Thyroid gland (tissue), 4 donors: ENCODE results near the gene ATP2C1. TPM values are rescaled to one million over a fixed set of nuclear protein-coding genes. Genes with fewer than 3 reads are reported as not detected.

ENCODE experiments used
- DNase-seq, 2 donors: peaks; one replicate each; pipeline ENCODE4 v3.0.0-alpha.2; 2019
- H3K27ac ChIP-seq, 3 donors: fragments of 200-600 bp; sonication (generic); 1 replicate in 2 of 3; 2 replicates in 1 of 3; pipeline ENCODE4 v1.5.1; 2016 to 2019; ENCODE audit warnings: mild to moderate bottlenecking in 1 of 3, moderate library complexity in 1 of 3
- H3K27me3 ChIP-seq: fragments of 200-600 bp; sonication (generic); one replicate; pipeline ENCODE4 v1.5.1; 2019
- H3K36me3 ChIP-seq, 2 donors: fragments of 200-600 bp; sonication (generic); one replicate each; pipeline ENCODE4 v1.5.1; 2016 to 2019
- H3K4me1 ChIP-seq, 2 donors: fragments of 200-600 bp; sonication (generic); one replicate each; pipeline ENCODE4 v1.5.1; 2017 to 2019
- H3K4me3 ChIP-seq, 3 donors: fragments of 200-600 bp; sonication (generic); replicated peaks in 1 of 3; 1 replicate in 2 of 3; 2 replicates in 1 of 3; pipeline ENCODE4 v1.5.1; 2016; ENCODE audit warnings: mild to moderate bottlenecking in 1 of 3
- H3K9me3 ChIP-seq: fragments of 200-600 bp; sonication (generic); one replicate; pipeline ENCODE4 v1.5.1; 2017
- POLR2A ChIP-seq, 2 donors: fragments of 450-650 bp; IDR thresholded peaks; one replicate each; pipeline ENCODE4 v1.6.1; 2017; ENCODE audit warnings: antibody characterized with exemption in 2 of 2, mild to moderate bottlenecking in 2 of 2, moderate library complexity in 1 of 2
- WGBS, 2 donors: methylation state at CpG; one replicate each; pipeline ENCODE4 v1.1.5; 2017; 5-methylcytosine and 5-hydroxymethylcytosine counted together
- intact Hi-C: fragments of 100-400 bp; cut with DNase I; formaldehyde crosslinking; loops from one replicate; pipeline ENCODE4 v1.15.1; 2023
- total RNA-seq, 4 donors: library from RNA; depleted of rRNA; stranded (reverse); fragments of >200 nt; gene quantifications; one replicate each; pipeline ENCODE4 v1.2.3, GENCODE V29; 2016
- TF ChIP-seq, protein P1 (sequence below), 6 experiments: fragments of 200-600 bp in 3 of 6; fragments of 450-650 bp in 3 of 6; sonication (generic) in 3 of 6; IDR thresholded peaks; one replicate each; pipeline ENCODE4 v1.5.1; 2016 to 2019; ENCODE audit warnings: antibody characterized with exemption in 6 of 6, mild to moderate bottlenecking in 2 of 6, inconsistent platforms in 1 of 6, moderate library complexity in 1 of 6

Gene ATP2C1
- total RNA-seq, 4 donors from 2014 or later: 58.9 to 89.2 (median 62.0) TPM

DNA sequence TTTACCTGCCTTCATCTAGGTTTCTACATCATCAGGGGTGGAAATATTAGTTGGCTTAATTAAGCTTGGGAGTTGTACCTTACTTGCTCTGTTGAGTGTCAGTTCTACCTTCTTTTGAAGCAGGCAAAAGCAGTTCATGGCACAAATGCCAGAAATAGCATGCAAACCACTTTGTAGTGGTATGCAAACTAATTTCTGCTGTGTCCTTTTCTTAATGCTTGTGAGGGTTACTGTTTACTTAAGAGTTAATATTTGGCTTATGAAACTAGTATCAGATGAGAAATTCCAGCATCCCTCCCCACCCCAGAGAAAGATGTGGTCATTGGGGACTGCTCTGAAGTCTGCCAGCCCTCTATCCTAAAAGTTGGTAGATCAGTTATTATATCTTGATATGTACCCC is 7.1 kb downstream of the ATP2C1 start:
- no peak for DNase-seq
- peaks cover 0 to 3% of the 10 kb centered on the region in 2 donors for H3K4me1 ChIP-seq

DNA sequence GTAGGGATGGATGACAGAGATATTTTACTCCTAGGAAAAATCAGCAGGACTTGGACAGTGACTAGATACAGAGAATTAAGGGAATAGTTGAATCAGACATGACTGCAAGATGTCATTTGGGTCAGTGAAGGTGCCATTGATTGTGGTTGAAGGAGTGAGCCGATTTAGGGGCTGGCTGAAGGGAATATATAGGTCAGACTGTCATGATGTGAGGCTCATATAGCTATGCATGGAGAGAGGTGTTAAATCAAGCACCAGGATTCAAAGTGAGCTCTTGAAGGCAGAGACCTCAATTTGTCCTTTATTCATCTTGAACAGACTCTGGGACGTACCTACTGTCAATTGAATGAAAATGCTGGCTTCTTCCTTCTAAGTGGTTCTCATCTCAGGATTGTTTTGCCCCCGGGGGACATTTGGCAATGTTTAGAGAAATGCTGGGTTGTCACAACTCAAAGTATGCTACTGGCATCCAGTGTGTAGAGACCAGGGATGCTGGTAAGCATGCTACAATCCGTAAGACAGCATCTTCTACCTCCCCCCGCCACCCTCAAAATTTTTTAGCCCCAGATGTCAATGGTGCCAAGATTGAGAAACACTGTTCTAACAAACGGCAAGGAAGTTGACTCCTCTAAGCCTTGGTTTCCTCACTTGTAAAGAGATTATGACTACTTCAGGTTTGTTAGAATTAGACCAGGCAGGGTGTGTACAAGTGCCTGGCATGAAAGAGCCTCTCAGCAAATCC is 7.8 kb downstream of the ATP2C1 start:
- TF ChIP-seq POLR2A (IDR thresholded peaks at IDR 0.05): no peak
- TF ChIP-seq, protein P1, sequence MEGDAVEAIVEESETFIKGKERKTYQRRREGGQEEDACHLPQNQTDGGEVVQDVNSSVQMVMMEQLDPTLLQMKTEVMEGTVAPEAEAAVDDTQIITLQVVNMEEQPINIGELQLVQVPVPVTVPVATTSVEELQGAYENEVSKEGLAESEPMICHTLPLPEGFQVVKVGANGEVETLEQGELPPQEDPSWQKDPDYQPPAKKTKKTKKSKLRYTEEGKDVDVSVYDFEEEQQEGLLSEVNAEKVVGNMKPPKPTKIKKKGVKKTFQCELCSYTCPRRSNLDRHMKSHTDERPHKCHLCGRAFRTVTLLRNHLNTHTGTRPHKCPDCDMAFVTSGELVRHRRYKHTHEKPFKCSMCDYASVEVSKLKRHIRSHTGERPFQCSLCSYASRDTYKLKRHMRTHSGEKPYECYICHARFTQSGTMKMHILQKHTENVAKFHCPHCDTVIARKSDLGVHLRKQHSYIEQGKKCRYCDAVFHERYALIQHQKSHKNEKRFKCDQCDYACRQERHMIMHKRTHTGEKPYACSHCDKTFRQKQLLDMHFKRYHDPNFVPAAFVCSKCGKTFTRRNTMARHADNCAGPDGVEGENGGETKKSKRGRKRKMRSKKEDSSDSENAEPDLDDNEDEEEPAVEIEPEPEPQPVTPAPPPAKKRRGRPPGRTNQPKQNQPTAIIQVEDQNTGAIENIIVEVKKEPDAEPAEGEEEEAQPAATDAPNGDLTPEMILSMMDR (IDR thresholded peaks at IDR 0.05): no peak
- H3K36me3 ChIP-seq: no peaks in the 10 kb centered on the region
- no peak for DNase-seq
- H3K27me3 ChIP-seq: no peaks in the 10 kb centered on the region
- H3K27ac ChIP-seq: no peak overlapping the region
- H3K9me3 ChIP-seq: no peaks in the 10 kb centered on the region
- intact Hi-C loops: no loop called here
- peaks cover 0 to 7% of the 10 kb centered on the region in 2 donors for H3K4me1 ChIP-seq
- 79 to 85% methylated on average over 6 of the region's 6 CpGs for WGBS, 2 donors
- H3K4me3 ChIP-seq: no peak overlapping the region

More for the DNA sequence above, 7.1 kb downstream of the ATP2C1 start:
- Histone ChIP-seq H3K4me3 (no peak overlapping the region), H3K27ac (no peak overlapping the region), H3K36me3 (no peaks in the 10 kb centered on the region), H3K9me3 (no peaks in the 10 kb centered on the region), H3K27me3 (no peaks in the 10 kb centered on the region)
- TF ChIP-seq POLR2A (IDR thresholded peaks at IDR 0.05): no peak
- TF ChIP-seq, protein P1 (IDR thresholded peaks at IDR 0.05): no peak
- intact Hi-C loops: no loop called here

DNA sequence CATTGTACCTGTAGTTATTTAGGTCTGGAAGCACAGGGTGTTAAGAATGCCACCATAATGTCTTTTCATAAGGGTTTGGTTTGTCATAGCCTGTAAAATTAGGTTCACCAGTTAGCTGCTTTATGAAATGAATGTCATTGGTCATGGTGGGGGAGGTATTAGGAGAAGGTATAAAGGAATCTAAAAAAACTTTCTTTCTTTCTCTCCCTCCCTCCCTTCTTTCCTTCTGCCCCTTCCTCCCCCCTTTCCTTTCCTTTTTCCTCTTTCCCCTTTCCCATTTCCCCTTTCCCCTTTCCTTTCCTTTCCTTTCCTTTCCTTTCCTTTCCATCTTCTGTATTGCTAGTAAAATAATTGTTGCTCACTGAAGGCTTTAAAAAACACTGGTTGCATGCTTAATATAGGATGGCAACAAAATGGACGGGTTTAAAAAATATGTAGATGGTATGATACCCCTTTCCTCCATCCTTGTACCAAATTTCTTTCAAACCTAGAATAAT is 9.6 kb downstream of the ATP2C1 start:
- Histone ChIP-seq H3K4me3 (no peak overlapping the region), H3K27ac (no peak overlapping the region), H3K4me1 (peaks cover 0 to 4% of the 10 kb centered on the region in 2 donors), H3K9me3 (no peaks in the 10 kb centered on the region), H3K36me3 (no peaks in the 10 kb centered on the region), H3K27me3 (no peaks in the 10 kb centered on the region)
- TF ChIP-seq, protein P1 (IDR thresholded peaks at IDR 0.05): no peak
- TF ChIP-seq POLR2A (IDR thresholded peaks at IDR 0.05): no peak
- intact Hi-C loops: no loop called here
- no peak for DNase-seq
- WGBS, 2 donors: 95 to 100% methylated on average over 1 of the region's 1 CpG

- H3K27ac ChIP-seq: no peak overlapping the region
- intact Hi-C loops: no loop called here
- no peaks in the 10 kb centered on the region for H3K9me3 ChIP-seq
- H3K4me1 ChIP-seq: peaks cover 0 to 4% of the 10 kb centered on the region in 2 donors
- H3K36me3 ChIP-seq: no peaks in the 10 kb centered on the region
- no peak for TF ChIP-seq POLR2A (IDR thresholded peaks at IDR 0.05)
- TF ChIP-seq, protein P1 (IDR thresholded peaks at IDR 0.05): no peak
- H3K4me3 ChIP-seq: no peak overlapping the region
- WGBS, 2 donors: 96 to 98% methylated on average over 1 of the region's 1 CpG
- DNase-seq: no peak
- no peaks in the 10 kb centered on the region for H3K27me3 ChIP-seq
Measured at GRCh38 chr3:130904491-130904890, 10.6 kb downstream of the ATP2C1 start.

DNA sequence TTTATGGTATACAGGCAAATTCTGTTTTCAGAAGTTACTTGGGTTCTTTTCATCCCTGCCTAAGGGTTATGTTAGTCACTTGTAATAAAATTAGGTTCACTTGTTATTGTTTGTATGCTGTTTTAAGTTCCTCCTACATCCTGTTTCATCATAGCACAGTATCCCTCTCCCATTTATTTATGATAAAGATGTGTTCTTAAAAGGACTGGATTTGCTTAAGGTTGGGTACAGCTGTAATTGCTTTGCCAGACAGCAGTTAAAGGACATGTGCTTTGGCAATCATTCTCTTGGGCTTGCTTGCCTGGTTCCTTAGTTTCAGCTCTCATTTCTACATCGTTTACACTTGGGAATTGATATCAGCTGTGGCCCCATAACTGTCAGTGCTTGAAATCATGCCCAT is 11.7 kb downstream of the ATP2C1 start:
- H3K27me3 ChIP-seq: no peaks in the 10 kb centered on the region
- 58 to 83% methylated on average over 1 of the region's 1 CpG for WGBS, 2 donors
- no peak overlapping the region for H3K4me3 ChIP-seq
- no peaks in the 10 kb centered on the region for H3K9me3 ChIP-seq
- intact Hi-C loops: no loop called here
- DNase-seq: no peak
- TF ChIP-seq POLR2A (IDR thresholded peaks at IDR 0.05): no peak
- TF ChIP-seq, protein P1 (IDR thresholded peaks at IDR 0.05): no peak
- no peaks in the 10 kb centered on the region for H3K36me3 ChIP-seq
- H3K4me1 ChIP-seq: peaks cover 0 to 4% of the 10 kb centered on the region in 2 donors
- no peak overlapping the region for H3K27ac ChIP-seq
